GM21423 (cell line): ENCODE results near the gene XRRA1.
"Not testable (repeated sequence)": the region's sequence is repeated elsewhere in the genome, so short reads cannot be mapped to it uniquely, and the experiment has no call there.

Source experiments
- ATAC-seq: cut with Tn5 transposase; IDR thresholded peaks from one replicate; pipeline ENCODE4 v1.9.1; 2021; ENCODE audit warnings: mild to moderate bottlenecking, moderate library complexity; ENCODE audit not compliant: unreplicated experiment

Gene XRRA1

GRCh38 chr11:74839971-74840370 lies 108.9 kb downstream of the XRRA1 start:
- no peak for ATAC-seq

DNA sequence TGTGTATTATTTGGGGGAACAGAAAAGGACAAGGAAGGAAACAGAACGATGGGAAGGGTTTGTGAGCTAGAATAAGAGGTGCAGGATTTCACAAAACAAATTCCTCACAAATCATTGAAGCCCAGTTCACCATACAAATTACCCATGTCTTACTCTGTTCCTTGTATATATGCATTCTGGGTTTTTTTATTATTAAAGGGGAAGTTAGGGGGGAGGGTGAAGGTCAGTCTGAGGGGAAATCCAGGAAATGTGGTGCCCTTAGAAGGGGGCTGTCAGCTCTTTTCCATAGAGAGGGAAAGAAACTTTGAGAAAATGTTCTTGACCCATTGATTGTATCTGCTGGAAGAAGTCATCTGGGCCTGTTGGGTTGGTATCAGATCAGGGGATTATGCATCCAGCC lies 109.4 kb downstream of the XRRA1 start:
- ATAC-seq, result no peak

- no peak for ATAC-seq
Observed at GRCh38 chr11:74838188-74838587, 110.7 kb downstream of the XRRA1 start.

GRCh38 chr11:74837191-74837590 lies 111.7 kb downstream of the XRRA1 start:
- ATAC-seq, result no peak

- no peak for ATAC-seq
Observed at GRCh38 chr11:74826901-74827300, 122.0 kb downstream of the XRRA1 start.

GRCh38 chr11:74825596-74825995 lies 123.3 kb downstream of the XRRA1 start:
- not testable (repeated sequence) for ATAC-seq

- no peak for ATAC-seq
Observed at GRCh38 chr11:74824285-74824982, 124.5 kb downstream of the XRRA1 start.

DNA sequence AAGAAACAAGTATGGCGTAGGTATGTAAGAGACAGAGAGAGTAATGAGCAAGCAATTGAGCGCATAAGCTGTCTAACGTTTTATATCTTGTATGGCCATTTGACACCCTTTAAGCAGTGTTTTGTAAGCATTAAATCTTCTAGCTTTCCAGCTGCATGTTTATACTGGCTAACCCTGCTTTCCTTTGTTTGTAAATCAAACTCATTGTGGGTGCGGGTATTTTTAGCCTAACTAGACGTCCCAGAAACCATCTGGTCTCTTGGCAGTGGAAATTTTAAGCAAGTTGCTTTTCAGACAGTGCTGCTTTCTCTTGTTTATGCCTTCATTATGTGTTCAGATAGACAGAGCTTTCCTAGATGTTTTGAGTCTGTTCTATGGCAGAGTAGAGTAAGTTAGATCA lies 126.7 kb downstream of the XRRA1 start:
- no peak for ATAC-seq

GRCh38 chr11:74820763-74821162 lies 128.1 kb downstream of the XRRA1 start:
- no peak for ATAC-seq

DNA sequence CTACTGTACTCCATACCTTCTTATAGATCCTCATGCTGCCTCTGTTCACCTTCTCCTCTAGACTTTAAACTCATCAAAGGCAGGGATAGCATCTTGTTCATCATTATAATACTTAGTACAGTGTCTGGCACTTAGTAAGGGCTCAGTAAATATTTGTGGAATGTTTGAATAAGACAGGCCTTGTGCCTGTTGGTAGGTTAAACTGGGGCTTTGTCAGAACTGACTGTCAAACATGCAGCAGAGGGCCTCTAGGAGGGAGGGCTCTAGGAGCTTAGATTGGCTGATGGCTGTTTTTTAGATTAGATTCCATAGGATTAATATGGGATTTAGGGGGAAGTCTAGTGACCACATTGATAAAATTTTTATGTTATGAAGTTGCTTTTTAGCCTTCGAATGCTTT lies 129.5 kb downstream of the XRRA1 start:
- ATAC-seq, result no peak

GRCh38 chr11:74818283-74818946 lies 130.5 kb downstream of the XRRA1 start:
- no peak for ATAC-seq

DNA sequence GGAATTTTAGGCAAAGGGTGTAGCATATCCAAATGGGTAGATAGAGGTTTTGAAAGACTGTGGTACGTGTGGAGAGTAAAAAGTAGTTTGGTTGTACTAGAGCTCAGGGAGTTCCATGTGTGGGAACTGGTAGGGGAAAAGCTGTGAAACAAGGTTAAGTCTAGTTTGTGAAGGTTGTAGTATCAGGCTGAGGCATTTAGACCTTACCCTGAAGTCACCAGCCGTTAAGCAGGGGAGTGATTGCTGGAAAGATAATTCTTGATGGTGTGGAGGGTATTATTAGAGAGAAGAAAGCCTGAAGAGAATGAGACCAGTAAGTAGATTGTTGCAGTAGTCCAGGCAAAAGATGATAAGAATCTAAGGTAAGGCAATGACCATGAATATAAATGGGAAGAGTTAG lies 132.2 kb downstream of the XRRA1 start:
- no peak for ATAC-seq

GRCh38 chr11:74815966-74816365 lies 132.9 kb downstream of the XRRA1 start:
- no peak for ATAC-seq

GRCh38 chr11:74809801-74810200 lies 139.1 kb downstream of the XRRA1 start:
- ATAC-seq, result no peak

- ATAC-seq, result no peak
Observed at GRCh38 chr11:74806267-74806666, 142.6 kb downstream of the XRRA1 start.

- ATAC-seq, result no peak
Observed at GRCh38 chr11:74791333-74792100, 157.4 kb downstream of the XRRA1 start.
